Measurements from ENCODE around the gene TET1.

- TF ChIP-seq CTCF (conservative IDR thresholded peaks at IDR 0.05; ENCODE audit: low read length) (no peak), EZH2phosphoT487 (IDR thresholded peaks at IDR 0.05; ENCODE audit: borderline replicate concordance, low read depth, low read length) (no peak)
Observed at GRCh38 chr10:68526634-68527307, 33.4 kb upstream of the TET1 start.
